Neutrophil (primary cell): ENCODE results near the gene PMAIP1.

Experiments
- H3K27ac ChIP-seq: fragments of 200-600 bp; sonication (generic); 2 replicates; pipeline ENCODE4 v1.5.1; 2016; ENCODE audit warnings: mild to moderate bottlenecking, moderate library complexity
- H3K27me3 ChIP-seq: fragments of 200-600 bp; sonication (generic); 2 replicates; pipeline ENCODE4 v1.6.0; 2016; ENCODE audit warnings: mild to moderate bottlenecking
- H3K36me3 ChIP-seq: fragments of 200-600 bp; sonication (generic); 2 replicates; pipeline ENCODE4 v1.5.1; 2017
- H3K4me1 ChIP-seq, 2 experiments: fragments of 200-600 bp in 1 of 2; sonication (generic) in 1 of 2; 1 replicate in 1 of 2; 2 replicates in 1 of 2; pipeline versions ENCODE4 v1.5.1 to v1.6.1; 2013 to 2016; ENCODE audit warnings: low read depth in 1 of 2, low read length in 1 of 2, mild to moderate bottlenecking in 1 of 2, moderate library complexity in 1 of 2; ENCODE audit not compliant: control insufficient read depth in 1 of 2, insufficient read depth in 1 of 2
- H3K4me3 ChIP-seq, 2 experiments: fragments of 200-600 bp in 1 of 2; sonication (generic) in 1 of 2; 1 replicate in 1 of 2; 2 replicates in 1 of 2; pipeline ENCODE4 v1.5.1; 2013 to 2016; ENCODE audit warnings: low read depth in 1 of 2, low read length in 1 of 2, mild to moderate bottlenecking in 1 of 2, moderate library complexity in 1 of 2
- H3K9me3 ChIP-seq: fragments of 200-600 bp; sonication (generic); 2 replicates; pipeline ENCODE4 v1.5.1; 2016
- CTCF ChIP-seq: fragments of 200-600 bp; sonication (generic); IDR thresholded peaks from 2 replicates; pipeline ENCODE4 v1.5.1; 2016; ENCODE audit warnings: antibody characterized with exemption

The PMAIP1 gene

GRCh38 chr18:59861963-59862819 lies 37.6 kb upstream of the PMAIP1 start:
- Histone ChIP-seq H3K27me3 (no peaks in the 10 kb centered on the region), H3K4me1 (peaks cover 0 to 8% of the 10 kb centered on the region in 2 experiments), H3K4me3 (no peak overlapping the region), H3K9me3 (no peaks in the 10 kb centered on the region), H3K27ac (no peak overlapping the region), H3K36me3 (no peaks in the 10 kb centered on the region)
- no peak for TF ChIP-seq CTCF

- H3K27ac ChIP-seq: no peak overlapping the region
- H3K4me1 ChIP-seq: no peaks in the 10 kb centered on the region
- no peaks in the 10 kb centered on the region for H3K9me3 ChIP-seq
Measured at GRCh38 chr18:59865241-59865986, 34.4 kb upstream of the PMAIP1 start.

GRCh38 chr18:59866551-59867269 lies 33.1 kb upstream of the PMAIP1 start:
- Histone ChIP-seq H3K4me3 (no peak overlapping the region), H3K36me3 (no peaks in the 10 kb centered on the region), H3K4me1 (no peaks in the 10 kb centered on the region), H3K27ac (no peak overlapping the region), H3K27me3 (no peaks in the 10 kb centered on the region), H3K9me3 (no peaks in the 10 kb centered on the region)
- TF ChIP-seq CTCF: no peak

More at GRCh38 chr18:59865241-59865986, 34.4 kb upstream of the PMAIP1 start:
- no peaks in the 10 kb centered on the region for H3K27me3 ChIP-seq
- TF ChIP-seq CTCF: no peak
- H3K36me3 ChIP-seq: no peaks in the 10 kb centered on the region
- no peak overlapping the region for H3K4me3 ChIP-seq

- Histone ChIP-seq H3K27me3 (no peaks in the 10 kb centered on the region), H3K9me3 (no peaks in the 10 kb centered on the region), H3K27ac (no peak overlapping the region), H3K4me1 (no peaks in the 10 kb centered on the region), H3K4me3 (no peak overlapping the region), H3K36me3 (no peaks in the 10 kb centered on the region)
- no peak for TF ChIP-seq CTCF
Measured at GRCh38 chr18:59867337-59868104, 32.3 kb upstream of the PMAIP1 start.

GRCh38 chr18:59870623-59871130 lies 29.1 kb upstream of the PMAIP1 start:
- no peaks in the 10 kb centered on the region for H3K27me3 ChIP-seq
- H3K4me1 ChIP-seq: no peaks in the 10 kb centered on the region
- no peak for TF ChIP-seq CTCF
- H3K9me3 ChIP-seq: no peaks in the 10 kb centered on the region
- H3K36me3 ChIP-seq: no peaks in the 10 kb centered on the region
- no peak overlapping the region for H3K4me3 ChIP-seq
- no peak overlapping the region for H3K27ac ChIP-seq
